Suprapubic skin (tissue), 4 donors: ENCODE data around the gene ZNF146.

ENCODE experiments used
- CTCF ChIP-seq, 2 donors: fragments of 200-600 bp in 1 of 2; fragments of 450-650 bp in 1 of 2; sonication (generic) in 1 of 2; IDR thresholded peaks; one replicate each; pipeline ENCODE4 v1.5.1; 2016 to 2019; ENCODE audit warnings: antibody characterized with exemption in 2 of 2, mild to moderate bottlenecking in 1 of 2, moderate library complexity in 1 of 2
- POLR2A ChIP-seq, 2 donors: fragments of 450-650 bp; IDR thresholded peaks; one replicate each; pipeline ENCODE4 v1.6.1; 2017; ENCODE audit warnings: antibody characterized with exemption in 2 of 2, mild to moderate bottlenecking in 2 of 2, moderate library complexity in 2 of 2
- POLR2AphosphoS5 ChIP-seq, 3 donors: sonication (generic); formaldehyde crosslinking; IDR thresholded peaks; one replicate each; pipeline ENCODE4 v1.6.1; 2017; ENCODE audit warnings: antibody characterized with exemption in 3 of 3

- TF ChIP-seq POLR2A (IDR thresholded peaks at IDR 0.05) = no peak
- TF ChIP-seq CTCF (IDR thresholded peaks at IDR 0.05) = no peak
- TF ChIP-seq POLR2AphosphoS5 (IDR thresholded peaks at IDR 0.05) = no peak
These were observed 30.5 kb downstream of the ZNF146 start for GRCh38 chr19:36245210-36246005.
